ENCODE results near the gene PLAAT5. TPM values are rescaled to one million over a fixed set of nuclear protein-coding genes. Genes with fewer than 3 reads are reported as not detected.

Gene PLAAT5
- total RNA-seq, 1 donor from 2014 or later, result not detected

DNA sequence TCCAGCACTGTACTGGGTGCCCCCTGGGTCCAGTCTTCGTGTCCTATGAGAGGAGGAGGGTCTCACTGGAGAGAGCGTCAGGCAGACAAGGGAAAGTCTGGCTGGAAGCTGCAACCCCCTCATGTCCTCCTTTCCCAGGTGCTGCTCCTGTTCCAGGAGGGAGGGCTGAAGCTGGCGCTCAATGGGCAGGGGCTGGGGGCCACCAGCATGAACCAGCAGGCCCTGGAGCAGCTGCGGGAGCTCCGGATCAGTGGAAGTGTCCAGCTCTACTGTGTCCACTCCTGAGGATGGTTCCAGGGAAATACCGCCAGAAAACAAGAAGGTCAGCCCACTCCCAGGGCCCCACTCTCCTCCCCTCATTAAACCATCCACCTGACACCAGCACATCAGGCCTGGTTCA lies 25.1 kb upstream of the PLAAT5 start:
- intact Hi-C loops (cut with micrococcal nuclease), result no loop called here

DNA sequence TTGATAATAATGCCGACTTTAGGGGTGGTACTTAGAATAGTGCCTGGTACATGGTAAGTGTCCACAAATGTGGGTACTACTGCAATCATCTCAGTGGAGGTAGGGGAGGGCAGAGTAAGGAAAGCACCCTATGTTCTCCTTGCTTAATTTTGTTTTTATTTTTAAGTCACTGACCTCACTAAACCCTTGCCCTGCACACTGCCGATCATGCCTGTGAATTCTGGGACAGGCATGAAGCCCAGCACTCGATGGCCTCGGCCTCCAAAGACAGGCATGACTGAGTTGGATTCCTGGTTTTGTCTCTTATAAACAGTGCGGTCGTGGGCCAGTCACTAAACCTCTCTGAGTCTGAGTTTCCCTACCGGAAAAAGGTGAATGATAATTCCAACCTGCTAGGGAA lies 21.8 kb upstream of the PLAAT5 start:
- intact Hi-C loops (cut with micrococcal nuclease), result no loop called here

- intact Hi-C loops (cut with micrococcal nuclease), result no loop called here
Measured at GRCh38 chr11:63511048-63511748, 20.2 kb upstream of the PLAAT5 start.

DNA sequence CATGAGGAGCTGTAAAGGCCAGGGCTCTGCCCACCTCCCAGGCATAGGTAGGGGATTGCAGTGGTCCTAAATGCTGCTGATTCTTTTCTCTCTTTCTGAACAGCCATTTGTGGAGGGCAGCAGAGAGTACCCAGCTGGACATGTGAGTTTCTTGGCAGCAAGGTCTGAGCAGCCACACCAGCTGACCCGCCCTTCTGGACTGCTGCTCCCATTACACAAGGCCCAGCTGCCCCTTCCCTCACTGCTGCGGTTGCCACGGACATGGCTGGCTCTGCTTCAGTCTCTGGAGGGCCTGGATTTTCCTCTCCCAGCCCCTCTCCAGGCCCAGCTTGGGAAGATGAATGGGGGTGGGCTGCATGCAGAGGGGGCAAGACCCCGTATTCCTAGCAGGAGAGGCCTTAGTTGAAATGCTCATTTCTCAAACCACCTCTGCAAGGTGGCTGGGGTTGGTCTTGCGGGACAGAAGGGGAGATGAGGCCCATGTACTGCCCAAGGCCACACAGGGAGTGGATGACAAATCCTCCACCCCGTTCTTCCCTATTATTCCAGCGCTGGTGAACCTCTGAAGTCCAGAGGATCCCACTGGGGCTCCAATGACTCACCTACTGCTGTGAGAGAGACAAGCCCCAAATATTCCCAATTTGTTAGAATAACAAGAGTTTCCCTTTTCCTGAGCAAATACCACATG lies 19.5 kb upstream of the PLAAT5 start:
- intact Hi-C loops (cut with micrococcal nuclease), result no loop called here

DNA sequence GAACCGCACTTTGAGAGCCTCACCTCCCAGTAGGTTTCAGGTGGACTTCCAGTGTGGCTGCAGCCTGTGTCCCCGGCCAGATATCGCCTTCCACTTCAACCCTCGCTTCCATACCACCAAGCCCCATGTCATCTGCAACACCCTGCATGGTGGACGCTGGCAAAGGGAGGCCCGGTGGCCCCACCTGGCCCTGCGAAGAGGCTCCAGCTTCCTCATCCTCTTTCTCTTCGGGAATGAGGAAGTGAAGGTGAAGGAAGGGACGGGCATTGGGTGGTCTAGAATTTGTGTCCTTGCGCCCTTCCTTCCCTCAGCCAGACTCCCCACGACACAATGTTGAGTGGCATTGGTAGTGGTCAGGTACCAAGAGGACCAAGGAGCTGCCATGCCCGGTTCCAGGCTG lies 17.8 kb upstream of the PLAAT5 start:
- intact Hi-C loops (cut with micrococcal nuclease), result no loop called here

DNA sequence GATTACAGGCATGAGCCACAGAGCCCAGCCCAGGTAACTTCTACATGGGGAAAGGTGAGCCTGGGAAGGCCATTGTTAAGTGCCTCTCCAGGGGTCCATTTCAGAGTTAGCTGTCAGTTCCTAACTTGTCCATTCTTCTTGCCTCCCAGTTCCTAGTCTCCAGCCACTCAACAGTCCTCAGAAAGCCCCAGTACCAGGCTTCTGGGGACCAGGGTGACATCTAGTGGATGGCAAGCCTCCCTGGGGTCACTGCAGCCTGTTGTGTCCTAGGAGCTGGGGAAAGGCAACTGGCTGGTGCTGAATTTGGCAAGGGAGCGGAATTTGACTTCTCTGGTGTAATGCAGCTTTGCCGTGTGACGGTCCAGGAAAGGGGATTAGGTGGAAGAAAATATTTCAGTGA lies 17.0 kb upstream of the PLAAT5 start:
- intact Hi-C loops (cut with micrococcal nuclease), result no loop called here

DNA sequence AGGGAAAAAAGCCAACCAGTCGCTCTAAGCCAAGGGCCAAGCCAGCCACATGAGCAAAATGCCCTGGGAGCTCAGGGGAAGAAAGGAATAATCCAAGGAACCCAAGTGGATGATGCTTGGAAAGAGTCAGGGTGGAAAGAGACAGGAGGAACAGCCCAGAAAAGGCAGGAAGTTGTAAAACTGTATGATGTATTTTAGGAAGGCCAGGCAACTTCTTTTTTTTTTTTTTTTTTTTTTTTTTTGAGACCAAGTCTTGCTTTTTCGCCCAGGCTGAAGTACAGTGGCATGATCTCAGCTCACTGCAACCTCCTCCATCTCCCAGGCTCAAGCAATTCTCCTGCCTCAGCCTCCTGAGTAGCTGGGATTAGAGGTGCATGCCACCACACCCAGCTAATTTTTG lies 16.5 kb upstream of the PLAAT5 start:
- intact Hi-C loops (cut with micrococcal nuclease), result no loop called here

DNA sequence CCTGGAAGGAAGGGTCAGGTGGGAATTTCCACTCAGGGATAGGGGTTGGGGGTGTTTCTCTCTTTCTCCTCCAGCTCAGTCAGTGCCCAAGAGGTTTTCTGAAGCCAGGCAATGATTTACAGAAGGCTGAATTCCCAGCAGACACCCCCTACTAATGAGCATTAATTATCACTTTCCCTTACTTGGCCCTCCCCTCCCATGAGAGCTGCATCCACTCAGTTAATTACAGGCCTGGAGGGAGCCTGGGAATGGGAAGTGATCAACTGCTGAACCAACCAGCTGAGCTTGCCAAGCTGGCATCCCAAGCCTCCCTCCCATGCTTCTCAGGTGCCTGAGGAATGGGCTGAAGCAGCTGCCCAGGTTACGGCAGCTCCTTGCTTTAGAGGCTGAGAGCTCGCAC lies 15.9 kb upstream of the PLAAT5 start:
- intact Hi-C loops (cut with micrococcal nuclease), result no loop called here

DNA sequence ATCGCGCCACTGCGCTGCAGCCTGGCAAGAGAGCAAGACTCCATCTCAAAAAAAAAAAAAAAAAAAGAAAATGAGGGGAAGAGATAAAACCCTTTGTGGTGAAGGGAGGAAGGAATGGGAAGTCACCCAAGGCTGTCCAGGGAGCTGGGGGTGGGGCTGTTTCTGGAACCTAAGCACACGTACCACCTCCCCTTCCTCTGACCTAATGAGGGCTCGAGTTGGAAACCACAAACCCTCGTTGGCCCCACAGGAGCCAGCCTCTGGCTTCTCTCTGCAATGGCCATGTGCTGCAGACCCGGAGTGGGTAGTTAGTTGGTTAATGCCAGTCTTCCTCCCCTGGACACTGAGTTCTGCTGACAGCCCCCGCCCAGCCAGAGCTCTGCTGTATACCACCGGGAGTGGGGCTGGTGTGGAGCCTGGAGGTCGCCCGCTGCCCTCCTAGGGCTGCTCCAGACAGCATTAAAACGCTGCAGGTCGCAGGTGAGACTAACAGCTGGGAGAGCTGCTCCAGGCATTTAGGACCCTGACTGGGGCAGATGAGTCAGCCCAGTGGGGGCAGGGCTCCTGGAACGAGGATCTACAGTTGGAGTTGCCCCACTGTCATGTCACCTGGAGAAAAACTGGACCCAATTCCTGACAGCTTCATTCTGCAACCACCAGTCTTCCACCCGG lies 15.0 kb upstream of the PLAAT5 start, which contains the start of gene LGALS12:
Gene LGALS12 (plus strand): TSS at position 228 of the 672 bp plus-strand sequence. CDS start 375 bp downstream, at position 603.
- intact Hi-C loops (cut with micrococcal nuclease), result no loop called here

- intact Hi-C loops (cut with micrococcal nuclease), result no loop called here
Measured at GRCh38 chr11:63504933-63505586, 14.1 kb upstream of the PLAAT5 start.

GRCh38 chr11:63504054-63504453 lies 13.1 kb upstream of the PLAAT5 start:
- intact Hi-C loops (cut with micrococcal nuclease), result no loop called here

DNA sequence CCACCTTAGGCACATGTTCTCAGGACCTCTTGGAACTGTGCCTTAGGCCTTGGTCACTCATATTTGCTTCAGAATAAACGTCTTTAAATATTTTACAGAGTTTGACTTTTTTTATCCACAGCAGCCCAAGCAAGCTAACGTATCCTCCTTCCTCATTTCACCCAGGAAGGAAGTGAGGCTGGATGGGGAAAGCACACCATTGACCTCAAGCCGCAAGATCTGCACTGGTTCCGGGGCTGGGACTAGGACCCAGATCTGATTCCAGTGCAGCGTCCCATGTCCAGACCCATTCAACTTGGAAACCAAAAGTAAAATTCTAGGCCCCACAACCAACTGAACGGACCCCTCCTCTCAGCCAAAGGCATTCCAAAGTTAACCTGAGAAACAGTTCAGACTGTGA lies 12.5 kb upstream of the PLAAT5 start:
- intact Hi-C loops (cut with micrococcal nuclease), result no loop called here

GRCh38 chr11:63502252-63502820 lies 11.4 kb upstream of the PLAAT5 start:
- intact Hi-C loops (cut with micrococcal nuclease), result no loop called here

DNA sequence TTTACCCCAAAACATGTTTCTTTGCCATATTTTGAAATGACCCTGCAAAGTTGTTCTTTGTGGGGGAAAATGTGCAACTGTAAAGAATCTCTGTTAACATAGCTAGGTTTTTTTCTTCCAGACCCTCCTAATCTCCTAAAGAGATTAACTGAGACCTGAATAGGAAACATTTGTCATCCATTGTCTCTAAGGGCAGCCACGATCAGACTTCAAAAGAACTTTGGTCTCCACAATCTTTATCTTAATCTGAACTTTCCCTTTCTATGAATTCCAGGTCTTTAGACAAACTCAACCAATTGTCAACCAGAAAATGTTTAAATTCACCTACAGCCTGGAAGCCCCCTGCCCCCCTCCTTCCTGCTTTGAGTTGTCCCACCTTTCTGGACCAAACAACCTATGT lies 10.3 kb upstream of the PLAAT5 start:
- intact Hi-C loops (cut with micrococcal nuclease), result no loop called here

GRCh38 chr11:63499874-63500273 lies 8.9 kb upstream of the PLAAT5 start:
- intact Hi-C loops (cut with micrococcal nuclease), result no loop called here

- intact Hi-C loops (cut with micrococcal nuclease), result no loop called here
Measured at GRCh38 chr11:63494975-63495374, 4.0 kb upstream of the PLAAT5 start.

DNA sequence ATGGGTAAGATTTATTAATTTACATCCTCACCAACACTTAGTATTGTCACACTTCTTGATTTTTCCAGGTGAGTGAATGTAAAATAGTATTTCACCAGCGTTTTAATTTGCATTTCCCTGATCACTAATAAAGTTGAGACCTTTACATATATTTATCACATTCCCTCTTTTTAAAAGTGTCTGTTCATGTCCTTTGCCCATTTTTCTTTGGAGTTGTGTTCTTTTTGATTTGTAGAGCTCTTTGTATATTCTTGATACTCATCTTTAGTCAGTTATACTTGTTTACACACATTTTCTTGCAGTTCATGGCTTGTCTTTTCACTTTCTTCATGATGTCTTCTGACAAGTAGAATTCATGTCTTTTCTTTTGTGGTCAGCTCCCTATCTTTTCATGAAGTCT lies 2.2 kb upstream of the PLAAT5 start:
- intact Hi-C loops (cut with micrococcal nuclease), result no loop called here

DNA sequence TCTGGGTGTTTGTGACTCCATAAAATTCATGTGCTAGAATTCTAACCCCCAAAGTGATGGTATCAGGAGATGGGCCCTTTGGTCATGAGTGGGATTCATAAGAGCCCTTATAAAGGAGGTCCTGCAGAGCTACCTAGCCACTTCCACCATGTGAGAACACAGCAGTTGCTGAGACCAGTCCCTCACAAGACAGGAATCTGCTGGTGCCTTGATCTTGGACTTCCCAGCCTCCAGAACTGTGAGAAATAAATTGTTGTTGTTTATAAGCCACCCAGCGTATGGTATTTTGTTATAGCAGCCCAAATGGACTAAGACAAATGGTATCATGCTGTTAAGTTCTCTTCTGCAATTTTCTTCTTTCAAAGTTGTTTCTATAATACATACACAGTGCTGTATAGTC lies 1.5 kb upstream of the PLAAT5 start:
- intact Hi-C loops (cut with micrococcal nuclease), result no loop called here

- intact Hi-C loops (cut with micrococcal nuclease), result no loop called here
Measured at GRCh38 chr11:63491636-63492372, 837 bp upstream of the PLAAT5 start.

GRCh38 chr11:63491240-63491587 lies 247 bp upstream of the PLAAT5 start:
- intact Hi-C loops (cut with micrococcal nuclease), result no loop called here

DNA sequence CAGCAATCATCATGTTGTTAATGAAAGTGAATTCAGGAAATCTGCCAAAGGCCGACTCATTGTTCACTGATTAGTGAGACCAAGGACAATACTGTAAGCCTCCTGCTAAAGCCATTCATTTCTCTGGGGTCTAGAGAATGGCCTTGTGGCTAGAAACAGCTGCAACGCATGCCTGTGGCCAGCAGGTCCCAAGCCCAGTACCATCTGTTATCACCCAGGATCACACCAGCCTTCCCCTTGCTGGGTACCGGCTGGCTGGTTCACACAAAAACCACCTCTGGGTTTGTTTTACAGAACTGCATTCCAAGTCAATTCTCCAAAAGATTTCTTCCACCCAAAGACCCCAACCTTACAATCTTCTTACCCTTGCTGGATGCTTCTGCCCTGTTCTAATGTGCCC lies 1.1 kb downstream of the PLAAT5 start:
- intact Hi-C loops (cut with micrococcal nuclease), result no loop called here

Measured in T-helper 1 cell treated with Interleukin-12 subunit alpha and Interleukin-12 subunit beta and Interleukin-4 antibody, amounts not matched to agents 30 ng/mL and 1 ng/mL, for 36 hours (primary cell).